K562 (cell line): ENCODE results near the gene SAPCD1. TPM values are rescaled to one million over a fixed set of nuclear protein-coding genes. Genes with fewer than 3 reads are reported as not detected.

Experiments
- ARID1B ChIP-seq: fragments of 450-650 bp; IDR thresholded peaks from 2 replicates; pipeline ENCODE4 v1.6.1; 2016; ENCODE audit warnings: antibody characterized with exemption, mild to moderate bottlenecking, inconsistent platforms
- ARID2 ChIP-seq: fragments of 450-650 bp; IDR thresholded peaks from 2 replicates; pipeline ENCODE4 v1.6.1; 2017; ENCODE audit warnings: antibody characterized with exemption, mild to moderate bottlenecking
- DDX20 ChIP-seq: fragments of 450-650 bp; IDR thresholded peaks from 2 replicates; pipeline ENCODE4 v1.6.1; 2016; ENCODE audit warnings: missing genetic modification characterization, low read depth, mild to moderate bottlenecking, missing compliant biosample characterization, moderate library complexity
- DNMT1 ChIP-seq: fragments of 450-650 bp; IDR thresholded peaks from 2 replicates; pipeline ENCODE4 v1.6.1; 2016; ENCODE audit warnings: antibody characterized with exemption, mild to moderate bottlenecking
- FOXM1 ChIP-seq, 2 experiments: fragments of 450-650 bp in 1 of 2; sonication (generic) in 1 of 2; formaldehyde crosslinking in 1 of 2; IDR thresholded peaks; 2 replicates each; pipeline versions ENCODE4 v1.6.1 to v1.9.0; 2017 to 2022; ENCODE audit warnings: low read depth in 2 of 2, mild to moderate bottlenecking in 2 of 2, missing genetic modification reagents in 1 of 2, moderate library complexity in 1 of 2
- GATA2 ChIP-seq: sonication (generic); formaldehyde crosslinking; IDR thresholded peaks from 2 replicates; pipeline ENCODE4 v1.4.0; 2020; ENCODE audit warnings: mild to moderate bottlenecking, missing genetic modification reagents
- HDGF ChIP-seq: fragments of 450-650 bp; IDR thresholded peaks from 2 replicates; pipeline ENCODE4 v1.6.1; 2016
- KLF16 ChIP-seq: IDR thresholded peaks from 2 replicates; pipeline ENCODE4 v1.6.1; 2016; ENCODE audit warnings: antibody characterized with exemption
- NFXL1 ChIP-seq: fragments of 450-650 bp; formaldehyde crosslinking; IDR thresholded peaks from 2 replicates; pipeline ENCODE4 v1.4.0; 2021; ENCODE audit warnings: mild to moderate bottlenecking
- PRMT5 ChIP-seq: sonication (generic); formaldehyde crosslinking; IDR thresholded peaks from 2 replicates; pipeline ENCODE4 v1.5.0; 2020; ENCODE audit warnings: missing genetic modification reagents
- PURB ChIP-seq: sonication (generic); formaldehyde crosslinking; IDR thresholded peaks from 2 replicates; pipeline ENCODE4 v1.9.0; 2021; ENCODE audit warnings: low read depth, mild to moderate bottlenecking, missing genetic modification reagents
- RUNX1 ChIP-seq: sonication (generic); IDR thresholded peaks from 2 replicates; pipeline ENCODE4 v1.6.1; 2016; ENCODE audit warnings: antibody characterized with exemption, low read depth
- TCF7L2 ChIP-seq: fragments of 150-350 bp; IDR thresholded peaks from 2 replicates; pipeline ENCODE4 v1.6.1; 2016; ENCODE audit warnings: low read depth, mild to moderate bottlenecking, low read length, moderate library complexity
- WHSC1 ChIP-seq: IDR thresholded peaks from one replicate; pipeline ENCODE4 v1.6.1; 2012; ENCODE audit warnings: low read length, control low read depth, inconsistent platforms
- ZNF217 ChIP-seq: sonication (generic); formaldehyde crosslinking; IDR thresholded peaks from 2 replicates; pipeline ENCODE4 v1.8.0; 2022; ENCODE audit warnings: mild to moderate bottlenecking, missing genetic modification reagents
- ZNF589 ChIP-seq: fragments of 200-800 bp; sonication (Bioruptor generic); IDR thresholded peaks from 2 replicates; pipeline ENCODE4 v1.6.1; 2016; ENCODE audit warnings: low read depth, missing genetic modification characterization, missing compliant biosample characterization
- polyA plus RNA-seq, 8 experiments: library from polyadenylated mRNA; depleted of rRNA in 4 of 8; stranded (reverse) in 5 of 8; unstranded in 3 of 8; fragments of >200 nt; fragmentation: Nextera tagmentation in 2 of 8; fragmentation: Illumina TruSeq in 1 of 8; extraction: Ambion mirVana in 2 of 8; extraction: Trizol in 1 of 8; gene quantifications; 2 replicates each; pipeline versions ENCODE4 v1.2.1 to v1.2.3, GENCODE V29; 2011 to 2014; ENCODE audit warnings: inconsistent platforms in 1 of 8, missing spikeins in 1 of 8
- total RNA-seq, 7 experiments: library from RNA; depleted of rRNA in 6 of 7; stranded (reverse); fragments of >200 nt in 6 of 7; fragmentation: Illumina TruSeq in 2 of 7; extraction: Trizol in 2 of 7; gene quantifications; 2 replicates each; pipeline versions ENCODE4 v1.2.1 to v1.2.3, GENCODE V29; 2011 to 2021; ENCODE audit warnings: low replicate concordance in 1 of 7
- TF ChIP-seq, protein P1 (sequence below): fragments of 450-650 bp; IDR thresholded peaks from 2 replicates; pipeline ENCODE4 v1.7.0; 2016; ENCODE audit warnings: borderline replicate concordance
- TF ChIP-seq, protein P2 (sequence below): sonication (generic); formaldehyde crosslinking; IDR thresholded peaks from 2 replicates; pipeline ENCODE4 v1.8.0; 2022; ENCODE audit warnings: mild to moderate bottlenecking, low read depth, missing genetic modification reagents
- TF ChIP-seq, protein P3 (sequence below): sonication (generic); IDR thresholded peaks from 2 replicates; pipeline ENCODE4 v1.6.1; 2016
- TF ChIP-seq, protein P4 (sequence below): fragments of 200-800 bp; sonication (Bioruptor generic); IDR thresholded peaks from 2 replicates; pipeline ENCODE4 v1.6.1; 2017; ENCODE audit warnings: missing genetic modification characterization, missing compliant biosample characterization

SAPCD1 gene
- total and polyA plus RNA-seq, 9 of the 15 experiments (the other 6 are each of a cell fraction or from before 2014, with no cell fraction given) = 2.6 to 30.2 (median 7.4) TPM

DNA sequence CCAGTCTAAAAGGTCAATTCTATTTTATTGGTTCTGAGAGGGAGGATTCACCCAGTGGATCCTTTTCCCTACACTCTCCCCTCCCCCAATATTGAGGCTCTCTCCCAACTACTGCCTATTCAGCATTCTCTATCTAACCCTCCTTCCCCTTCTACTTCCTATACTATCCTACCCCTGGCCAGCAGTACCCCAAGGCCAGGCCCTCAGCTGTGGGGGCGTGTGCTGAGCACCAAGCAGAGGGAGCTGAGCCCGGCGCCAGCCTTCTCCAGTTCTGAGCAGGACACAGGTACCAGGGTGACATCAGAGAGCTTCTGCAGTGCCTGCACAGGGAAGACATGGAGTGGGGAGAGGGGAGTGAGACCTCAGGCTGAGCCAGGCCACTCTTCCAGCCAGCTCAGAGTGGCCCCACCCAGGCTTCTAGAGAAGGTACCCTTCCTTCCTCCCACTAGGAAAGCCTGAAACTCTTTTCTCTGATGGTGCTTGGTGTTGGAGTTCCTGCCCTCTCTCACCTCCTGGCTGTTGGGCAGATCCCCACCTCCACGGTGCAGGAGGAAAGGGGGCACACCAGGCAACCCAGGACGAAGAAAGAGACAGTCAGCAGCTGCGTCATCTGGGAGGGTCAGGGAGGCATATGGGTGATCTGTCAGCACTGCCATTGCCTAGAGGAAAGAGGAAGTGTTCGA lies 35.3 kb upstream of the SAPCD1 start (continued):
- TF ChIP-seq, protein P1, sequence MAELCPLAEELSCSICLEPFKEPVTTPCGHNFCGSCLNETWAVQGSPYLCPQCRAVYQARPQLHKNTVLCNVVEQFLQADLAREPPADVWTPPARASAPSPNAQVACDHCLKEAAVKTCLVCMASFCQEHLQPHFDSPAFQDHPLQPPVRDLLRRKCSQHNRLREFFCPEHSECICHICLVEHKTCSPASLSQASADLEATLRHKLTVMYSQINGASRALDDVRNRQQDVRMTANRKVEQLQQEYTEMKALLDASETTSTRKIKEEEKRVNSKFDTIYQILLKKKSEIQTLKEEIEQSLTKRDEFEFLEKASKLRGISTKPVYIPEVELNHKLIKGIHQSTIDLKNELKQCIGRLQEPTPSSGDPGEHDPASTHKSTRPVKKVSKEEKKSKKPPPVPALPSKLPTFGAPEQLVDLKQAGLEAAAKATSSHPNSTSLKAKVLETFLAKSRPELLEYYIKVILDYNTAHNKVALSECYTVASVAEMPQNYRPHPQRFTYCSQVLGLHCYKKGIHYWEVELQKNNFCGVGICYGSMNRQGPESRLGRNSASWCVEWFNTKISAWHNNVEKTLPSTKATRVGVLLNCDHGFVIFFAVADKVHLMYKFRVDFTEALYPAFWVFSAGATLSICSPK = no peak
- TF ChIP-seq TCF7L2 (no peak), ARID1B (no peak), GATA2 (CRISPR knock-in tag) (no peak), KLF16 (no peak), DDX20 (tag) (no peak), ZNF589 (CRISPR knock-in tag) (no peak), ZNF217 (no peak), PURB (CRISPR knock-in tag) (no peak), NFXL1 (CRISPR knock-in tag) (no peak), RUNX1 (no peak), PRMT5 (CRISPR knock-in tag) (no peak), FOXM1 (IDR thresholded peaks at IDR 0.05; ENCODE audit: low read depth) (no peak), FOXM1 (CRISPR knock-in tag; IDR thresholded peaks at IDR 0.05; ENCODE audit: low read depth) (0 out of 2 replicates have a peak, but pooled peaks have one; percentile 40), WHSC1 (peak; percentile 12), ARID2 (0 out of 2 replicates have a peak, but pooled peaks have one; percentile 50), DNMT1 (no peak), HDGF (peak; percentile 62; the same call in 1 of the 2 replicates)
- TF ChIP-seq, protein P2, sequence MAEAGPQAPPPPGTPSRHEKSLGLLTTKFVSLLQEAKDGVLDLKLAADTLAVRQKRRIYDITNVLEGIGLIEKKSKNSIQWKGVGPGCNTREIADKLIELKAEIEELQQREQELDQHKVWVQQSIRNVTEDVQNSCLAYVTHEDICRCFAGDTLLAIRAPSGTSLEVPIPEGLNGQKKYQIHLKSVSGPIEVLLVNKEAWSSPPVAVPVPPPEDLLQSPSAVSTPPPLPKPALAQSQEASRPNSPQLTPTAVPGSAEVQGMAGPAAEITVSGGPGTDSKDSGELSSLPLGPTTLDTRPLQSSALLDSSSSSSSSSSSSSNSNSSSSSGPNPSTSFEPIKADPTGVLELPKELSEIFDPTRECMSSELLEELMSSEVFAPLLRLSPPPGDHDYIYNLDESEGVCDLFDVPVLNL (CRISPR knock-in tag) = 0 out of 2 replicates have a peak, but pooled peaks have one; percentile 40
- TF ChIP-seq, protein P3, sequence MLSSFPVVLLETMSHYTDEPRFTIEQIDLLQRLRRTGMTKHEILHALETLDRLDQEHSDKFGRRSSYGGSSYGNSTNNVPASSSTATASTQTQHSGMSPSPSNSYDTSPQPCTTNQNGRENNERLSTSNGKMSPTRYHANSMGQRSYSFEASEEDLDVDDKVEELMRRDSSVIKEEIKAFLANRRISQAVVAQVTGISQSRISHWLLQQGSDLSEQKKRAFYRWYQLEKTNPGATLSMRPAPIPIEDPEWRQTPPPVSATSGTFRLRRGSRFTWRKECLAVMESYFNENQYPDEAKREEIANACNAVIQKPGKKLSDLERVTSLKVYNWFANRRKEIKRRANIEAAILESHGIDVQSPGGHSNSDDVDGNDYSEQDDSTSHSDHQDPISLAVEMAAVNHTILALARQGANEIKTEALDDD = 0 out of 2 replicates have a peak, but pooled peaks have one; percentile 38
- TF ChIP-seq, protein P4, sequence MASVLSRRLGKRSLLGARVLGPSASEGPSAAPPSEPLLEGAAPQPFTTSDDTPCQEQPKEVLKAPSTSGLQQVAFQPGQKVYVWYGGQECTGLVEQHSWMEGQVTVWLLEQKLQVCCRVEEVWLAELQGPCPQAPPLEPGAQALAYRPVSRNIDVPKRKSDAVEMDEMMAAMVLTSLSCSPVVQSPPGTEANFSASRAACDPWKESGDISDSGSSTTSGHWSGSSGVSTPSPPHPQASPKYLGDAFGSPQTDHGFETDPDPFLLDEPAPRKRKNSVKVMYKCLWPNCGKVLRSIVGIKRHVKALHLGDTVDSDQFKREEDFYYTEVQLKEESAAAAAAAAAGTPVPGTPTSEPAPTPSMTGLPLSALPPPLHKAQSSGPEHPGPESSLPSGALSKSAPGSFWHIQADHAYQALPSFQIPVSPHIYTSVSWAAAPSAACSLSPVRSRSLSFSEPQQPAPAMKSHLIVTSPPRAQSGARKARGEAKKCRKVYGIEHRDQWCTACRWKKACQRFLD (CRISPR knock-in tag) = no peak
